Fibroblast of pulmonary artery (primary cell): ENCODE data around the gene SIRT4.

ENCODE experiments used
- DNase-seq: peaks from one replicate; pipeline ENCODE4 v3.0.0-alpha.2; 2010; ENCODE audit warnings: low read depth
- H3K4me3 ChIP-seq: replicated peaks from 2 replicates; pipeline ENCODE4 v1.5.1; 2011; ENCODE audit warnings: low read depth, mild to moderate bottlenecking, control low read depth, low read length, moderate library complexity
- CTCF ChIP-seq: IDR thresholded peaks from 2 replicates; pipeline ENCODE4 v1.5.1; 2011; ENCODE audit warnings: mild to moderate bottlenecking, control low read depth, low read length, inconsistent platforms; ENCODE audit errors: missing control alignments

The SIRT4 gene

GRCh38 chr12:120350576-120351350 lies 48.6 kb downstream of the SIRT4 start:
- TF ChIP-seq CTCF: no peak
- DNase-seq: no peak

GRCh38 chr12:120352117-120352516 lies 50.0 kb downstream of the SIRT4 start:
- peak; percentile 8 for DNase-seq
- no peak for TF ChIP-seq CTCF
- H3K4me3 ChIP-seq: no peak overlapping the region

More at GRCh38 chr12:120350576-120351350, 48.6 kb downstream of the SIRT4 start:
- H3K4me3 ChIP-seq: no peak overlapping the region

- no peak overlapping the region for H3K4me3 ChIP-seq
- no peak for DNase-seq
- TF ChIP-seq CTCF: no peak
These were observed 51.0 kb downstream of the SIRT4 start for GRCh38 chr12:120353136-120353535.

- DNase-seq: no peak
- no peak overlapping the region for H3K4me3 ChIP-seq
- TF ChIP-seq CTCF: no peak
These were observed 51.6 kb downstream of the SIRT4 start for GRCh38 chr12:120353556-120354317.

- TF ChIP-seq CTCF: peak; percentile 90
- peak; percentile 88 for DNase-seq
- H3K4me3 ChIP-seq: no peak overlapping the region
These were observed 54.5 kb downstream of the SIRT4 start for GRCh38 chr12:120356567-120357030.

- DNase-seq: no peak
- no peak overlapping the region for H3K4me3 ChIP-seq
- no peak for TF ChIP-seq CTCF
These were observed 55.0 kb downstream of the SIRT4 start for GRCh38 chr12:120357104-120357503.
